ENCODE results near the gene RABGAP1L. TPM values are rescaled to one million over a fixed set of nuclear protein-coding genes. Genes with fewer than 3 reads are reported as not detected.

The RABGAP1L gene
- total and polyA plus RNA-seq, 2 donors (not counting 3 experiments of a cell fraction or from before 2014, with no cell fraction given), result 6.4 to 22.2 TPM

DNA sequence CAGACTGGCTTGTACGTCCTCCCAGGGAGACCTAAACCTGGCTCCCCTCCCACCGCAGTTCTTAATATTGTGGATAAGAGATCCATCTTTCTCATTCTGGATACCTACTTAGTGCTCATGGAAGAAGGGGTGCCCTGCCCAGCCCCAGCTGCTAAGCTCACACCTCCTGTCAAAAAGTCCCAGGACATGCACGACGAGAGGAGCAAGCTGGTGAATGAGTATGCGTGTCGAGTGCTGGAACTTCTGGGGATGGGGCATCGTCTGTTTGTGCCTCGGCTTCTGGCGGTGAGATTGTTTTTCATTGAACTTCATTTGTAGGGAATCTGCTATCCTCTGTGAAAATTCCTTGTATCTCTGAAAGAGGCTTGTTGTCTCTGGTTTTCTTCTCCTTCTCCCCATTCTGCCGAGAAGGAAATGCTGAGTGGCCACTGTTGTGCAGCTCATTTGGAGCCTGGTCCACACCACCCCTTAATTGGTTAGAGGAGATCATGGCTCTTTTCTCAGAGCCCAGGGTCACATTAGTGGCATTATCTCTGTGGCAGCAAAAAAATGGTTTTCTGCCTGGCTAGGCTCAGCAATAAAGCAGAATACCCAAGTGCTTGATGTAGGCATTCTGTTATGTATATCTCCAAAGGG, 641.0 kb downstream of the RABGAP1L start:
- no peaks in the 10 kb centered on the region for H4K20me1 ChIP-seq (replicated peaks; ENCODE audit: control insufficient read depth, extremely low read depth, insufficient read depth, low read length)
- dilution Hi-C loops (cut with MboI; ENCODE audit: extremely low pct_ligation_motif_present, low sequenced_read_pairs), result no loop called here
- ChIA-PET POLR2A (no interaction called here), CTCF (interaction anchor here (0.6 to 2.4 kb wide), 11 partner anchors 8 to 226 kb away, joined by 3 to 14 read pairs (median 3); no protein-coding TSS in a partner anchor)
- intact Hi-C loops (cut with micrococcal nuclease), result no loop called here
- TF ChIP-seq POLR2AphosphoS5 (IDR thresholded peaks at IDR 0.05; ENCODE audit: insufficient read depth, low read depth, low read length) (no peak), JUN (IDR thresholded peaks at IDR 0.05; ENCODE audit: borderline replicate concordance, insufficient read depth, insufficient read length, low read depth) (no peak), GATA2 (IDR thresholded peaks at IDR 0.05; ENCODE audit: insufficient read depth, insufficient read length, low read depth, low read length) (no peak), POLR2A (IDR thresholded peaks at IDR 0.05; ENCODE audit: low read depth, low read length) (no peak), MYC (IDR thresholded peaks at IDR 0.05; ENCODE audit: low read depth, low read length) (no peak), FOS (IDR thresholded peaks at IDR 0.05; ENCODE audit: borderline replicate concordance, insufficient read depth, low read length) (no peak), EZH2 (IDR thresholded peaks at IDR 0.05; ENCODE audit: borderline replicate concordance, low read depth, low read length, severe bottlenecking) (no peak)
- TF ChIP-seq, protein P1, sequence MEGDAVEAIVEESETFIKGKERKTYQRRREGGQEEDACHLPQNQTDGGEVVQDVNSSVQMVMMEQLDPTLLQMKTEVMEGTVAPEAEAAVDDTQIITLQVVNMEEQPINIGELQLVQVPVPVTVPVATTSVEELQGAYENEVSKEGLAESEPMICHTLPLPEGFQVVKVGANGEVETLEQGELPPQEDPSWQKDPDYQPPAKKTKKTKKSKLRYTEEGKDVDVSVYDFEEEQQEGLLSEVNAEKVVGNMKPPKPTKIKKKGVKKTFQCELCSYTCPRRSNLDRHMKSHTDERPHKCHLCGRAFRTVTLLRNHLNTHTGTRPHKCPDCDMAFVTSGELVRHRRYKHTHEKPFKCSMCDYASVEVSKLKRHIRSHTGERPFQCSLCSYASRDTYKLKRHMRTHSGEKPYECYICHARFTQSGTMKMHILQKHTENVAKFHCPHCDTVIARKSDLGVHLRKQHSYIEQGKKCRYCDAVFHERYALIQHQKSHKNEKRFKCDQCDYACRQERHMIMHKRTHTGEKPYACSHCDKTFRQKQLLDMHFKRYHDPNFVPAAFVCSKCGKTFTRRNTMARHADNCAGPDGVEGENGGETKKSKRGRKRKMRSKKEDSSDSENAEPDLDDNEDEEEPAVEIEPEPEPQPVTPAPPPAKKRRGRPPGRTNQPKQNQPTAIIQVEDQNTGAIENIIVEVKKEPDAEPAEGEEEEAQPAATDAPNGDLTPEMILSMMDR (IDR thresholded peaks at IDR 0.05; ENCODE audit: extremely low read depth in 1 of 2, insufficient read depth in 1 of 2, low read depth in 1 of 2, low read length in 2 of 2), result no peak
- TF ChIP-seq, protein P2, sequence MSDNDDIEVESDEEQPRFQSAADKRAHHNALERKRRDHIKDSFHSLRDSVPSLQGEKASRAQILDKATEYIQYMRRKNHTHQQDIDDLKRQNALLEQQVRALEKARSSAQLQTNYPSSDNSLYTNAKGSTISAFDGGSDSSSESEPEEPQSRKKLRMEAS (IDR thresholded peaks at IDR 0.05; ENCODE audit: insufficient read depth, insufficient read length), result no peak
- H3K4me1 ChIP-seq (ENCODE audit: control insufficient read depth, extremely low read depth, insufficient read depth, low read length), result peaks cover 10% of the 10 kb centered on the region
- H3K27ac ChIP-seq (ENCODE audit: insufficient read depth, low read depth, low read length), result no peak overlapping the region
- H3K9ac ChIP-seq (replicated peaks; ENCODE audit: extremely low read depth, insufficient read depth, low read length), result peak overlapping the region; percentile 66
- no peaks in the 10 kb centered on the region for H3K27me3 ChIP-seq (ENCODE audit: control insufficient read depth in 2 of 2, insufficient read depth in 2 of 2, low read length in 2 of 2)
- peak overlapping the region; percentile 80 for H2AFZ ChIP-seq (ENCODE audit: low read depth, low read length)
- FAIRE-seq (no peak), DNase-seq (ENCODE audit: low read depth, low spot score) (no peak)
- no TSS peak for BruUV-seq (replicated peaks)
- no peaks in the 10 kb centered on the region for H3K9me3 ChIP-seq (replicated peaks; ENCODE audit: control insufficient read depth, insufficient read depth, low read length)
- H3K79me2 ChIP-seq (ENCODE audit: control insufficient read depth, insufficient read depth, low read length), result no peaks in the 10 kb centered on the region
- no peaks in the 10 kb centered on the region for H3K36me3 ChIP-seq (ENCODE audit: control insufficient read depth in 2 of 2, extremely low read depth in 1 of 2, insufficient read depth in 2 of 2, low read length in 2 of 2)
- H3K4me2 ChIP-seq (ENCODE audit: insufficient read depth, low read length), result peak overlapping the region; percentile 84
- no peaks in the 10 kb centered on the region for H3K9me1 ChIP-seq (replicated peaks; ENCODE audit: control insufficient read depth, extremely low read depth, insufficient read depth, low read length)
- peak overlapping the region; percentile 23 to 82 (median 34) for H3K4me3 ChIP-seq (replicated peaks in 1 of 3; ENCODE audit: insufficient read depth in 1 of 3, low read depth in 1 of 3, low read length in 3 of 3)

Data from endothelial cell of umbilical vein (primary cell).